ENCODE results near the gene CD101. TPM values are rescaled to one million over a fixed set of nuclear protein-coding genes. Genes with fewer than 3 reads are reported as not detected.

CD101 gene
- total RNA-seq, 1 experiment from 2014 or later: 1.2 TPM

- POLR2A ChIA-PET: no interaction called here
Observed at GRCh38 chr1:117029685-117030084, 28.1 kb downstream of the CD101 start.

More at GRCh38 chr1:117029685-117030084, 28.1 kb downstream of the CD101 start:
- no peaks in the 10 kb centered on the region for H3K9me3 ChIP-seq (ENCODE audit: control insufficient read depth in 1 of 2, insufficient read depth in 1 of 2, low read depth in 1 of 2, low read length in 2 of 2)
- ChIA-PET RAD21 (ENCODE audit: low non-redundant PET in 1 of 2, low total read pairs in 2 of 2, uncharacterized antibody in 2 of 2, unreplicated experiment in 2 of 2) (no interaction called here), CTCF (no interaction called here)
- no peak overlapping the region for H3K9ac ChIP-seq (ENCODE audit: low read length)
- no peaks in the 10 kb centered on the region for H3K27me3 ChIP-seq (ENCODE audit: insufficient read depth, low read length)
- H3K4me1 ChIP-seq (ENCODE audit: control insufficient read depth in 1 of 2, insufficient read depth in 2 of 2, low read length in 2 of 2): no peaks in the 10 kb centered on the region
- no peaks in the 10 kb centered on the region for H3K79me2 ChIP-seq (ENCODE audit: insufficient read depth, low read length)
- BruUV-seq (replicated peaks): no TSS peak
- H3K4me2 ChIP-seq (ENCODE audit: low read length): no peak overlapping the region
- ATAC-seq: no peak
- TF ChIP-seq CTCF (IDR thresholded peaks at IDR 0.05 in 2 of 3, conservative IDR thresholded peaks at IDR 0.05 in 1 of 3; ENCODE audit: borderline replicate concordance in 1 of 3, insufficient read depth in 1 of 3, low read depth in 2 of 3, low read length in 2 of 3): no peak
- TF ChIP-seq ZBTB33 (IDR thresholded peaks at IDR 0.05; ENCODE audit: extremely low read depth, insufficient replicate concordance, low read length): no peak
- TF ChIP-seq MAX (IDR thresholded peaks at IDR 0.05): no peak
- TF ChIP-seq EGR1 (IDR thresholded peaks at IDR 0.05; ENCODE audit: low read depth): no peak
- no peak for TF ChIP-seq CBX3 (IDR thresholded peaks at IDR 0.05; ENCODE audit: low read depth)
- TF ChIP-seq POLR2AphosphoS5 (IDR thresholded peaks at IDR 0.05; ENCODE audit: low read depth, low read length): no peak
- no peak for TF ChIP-seq CEBPB (IDR thresholded peaks at IDR 0.05; ENCODE audit: low read depth)
- TF ChIP-seq SIN3A (IDR thresholded peaks at IDR 0.05; ENCODE audit: low read depth): no peak
- TF ChIP-seq TCF7L2 (IDR thresholded peaks at IDR 0.05; ENCODE audit: borderline replicate concordance, extremely low read depth, insufficient read depth, insufficient read length): no peak
- no peak for TF ChIP-seq ZNF274 (IDR thresholded peaks at IDR 0.05; ENCODE audit: low read depth, low read length)
- no peak for TF ChIP-seq JUND (IDR thresholded peaks at IDR 0.05)
- no peak for TF ChIP-seq ZFX (IDR thresholded peaks at IDR 0.05)
- no peak for TF ChIP-seq POLR2A (IDR thresholded peaks at IDR 0.05; ENCODE audit: borderline replicate concordance, extremely low read depth, insufficient read depth, insufficient read length)
- TF ChIP-seq FOSL1 (IDR thresholded peaks at IDR 0.05; ENCODE audit: low read depth): no peak
- no peak for TF ChIP-seq RAD21 (IDR thresholded peaks at IDR 0.05; ENCODE audit: low read depth)
- TF ChIP-seq EZH2phosphoT487 (IDR thresholded peaks at IDR 0.05; ENCODE audit: borderline replicate concordance): no peak
- intact Hi-C loops (cut with micrococcal nuclease): no loop called here
- H2AFZ ChIP-seq (ENCODE audit: low read depth, low read length, poor library complexity, severe bottlenecking): no peak overlapping the region
- no peaks in the 10 kb centered on the region for H4K20me1 ChIP-seq (ENCODE audit: insufficient read depth)
- H3K4me3 ChIP-seq (replicated peaks in 1 of 2; ENCODE audit: low read depth in 1 of 2, low read length in 2 of 2): no peak overlapping the region
- H3K36me3 ChIP-seq (ENCODE audit: control insufficient read depth in 1 of 2, insufficient read depth in 2 of 2, low read length in 2 of 2): no peaks in the 10 kb centered on the region
- H3K9me2 ChIP-seq (ENCODE audit: insufficient read depth): no peaks in the 10 kb centered on the region
- DNase-seq (ENCODE audit: low read depth, low spot score): no peak
- no peak overlapping the region for H3K27ac ChIP-seq (ENCODE audit: low read depth, low read length)
